Pancreas (tissue), 10 donors: ENCODE data around the gene ZCCHC7. TPM values are rescaled to one million over a fixed set of nuclear protein-coding genes. Genes with fewer than 3 reads are reported as not detected.

Experiments
- ATAC-seq, 4 donors: fragments of 200-7000 bp; cut with Tn5 transposase; one replicate each; pipeline versions ENCODE4 v1.8.0 to v1.9.1; 2020; ENCODE audit warnings: mild to moderate bottlenecking in 4 of 4, moderate library complexity in 4 of 4
- DNase-seq, 6 donors: peaks; one replicate each; pipeline ENCODE4 v3.0.0-alpha.2; 2020
- FAIRE-seq: peaks from 2 replicates; lab custom pipeline; 2012; peaks lifted over from hg19 to GRCh38; lab: Jason Lieb, UNC
- H3K27ac ChIP-seq, 4 donors: fragments of 200-600 bp; sonication (generic); 1 replicate in 3 of 4; 2 replicates in 1 of 4; pipeline versions ENCODE4 v1.5.0 to v1.8.0; 2020
- H3K27me3 ChIP-seq, 4 donors: fragments of 200-600 bp; one replicate each; pipeline ENCODE4 v1.8.0; 2021
- H3K36me3 ChIP-seq, 3 donors: fragments of 200-600 bp; sonication (generic) in 1 of 3; one replicate each; pipeline versions ENCODE4 v1.5.0 to v1.8.0; 2020 to 2021
- H3K4me1 ChIP-seq, 3 donors: fragments of 200-600 bp; one replicate each; pipeline ENCODE4 v1.8.0; 2021
- H3K4me3 ChIP-seq, 4 donors: fragments of 200-600 bp; sonication (generic) in 2 of 4; one replicate each; pipeline versions ENCODE4 v1.5.0 to v1.8.0; 2020 to 2021
- H3K9me3 ChIP-seq, 4 donors: fragments of 200-600 bp; one replicate each; pipeline ENCODE4 v1.8.0; 2021
- WGBS, 2 donors: extraction: QIAGEN DNeasy Blood & Tissue Kit; methylation state at CpG; one replicate each; pipeline ENCODE4 v1.1.7; 2013; 5-methylcytosine and 5-hydroxymethylcytosine counted together
- intact Hi-C, 3 donors: fragments of 100-400 bp; cut with DNase I; formaldehyde crosslinking; loops; one replicate each; pipeline versions ENCODE4 v1.11.1 to v1.14.2; 2022
- polyA plus RNA-seq, 2 donors: library from polyadenylated mRNA; stranded (reverse); fragments of 200-250 nt; gene quantifications; one replicate each; pipeline ENCODE4 v1.2.3, GENCODE V29; 2013
- total RNA-seq, 6 donors: library from RNA; stranded (reverse); fragmentation: NEBNext Ultra II Directional in 4 of 6; extraction: Animal tissue kit (Norgen Biotek cat#: 25700) in 4 of 6; gene quantifications; one replicate each; pipeline versions ENCODE4 v1.2.1 to v1.2.4, GENCODE V29; 2021 to 2023
- TF ChIP-seq, protein P1 (sequence below), 4 donors: fragments of 200-600 bp; sonication (generic) in 3 of 4; IDR thresholded peaks; one replicate each; pipeline versions ENCODE4 v1.5.0 to v1.8.0; 2021; ENCODE audit warnings: antibody characterized with exemption in 4 of 4
- donor health status: healthy with polysubstance abuse.
- donor health status: DM: no; HTN: no; CAD: no; lungs with moderate emphysema.
- donor health status: DM: no; HTN: no; CAD: no.
- donor health status: control.
- donor health status: control.
- donor health status: Bipolar disorder and iron deficiency.
- donor health status: DM: yes; HTN: yes; CAD: no.
- donor health status: DM: no; HTN: no; CAD: no.
- donor health status: DM: no; HTN: no; CAD: no.
- donor health status: DM: yes; HTN: yes; CAD: no.

The ZCCHC7 gene
- total and polyA plus RNA-seq, 8 donors = 8.1 to 17.4 (median 14.4) TPM

DNA sequence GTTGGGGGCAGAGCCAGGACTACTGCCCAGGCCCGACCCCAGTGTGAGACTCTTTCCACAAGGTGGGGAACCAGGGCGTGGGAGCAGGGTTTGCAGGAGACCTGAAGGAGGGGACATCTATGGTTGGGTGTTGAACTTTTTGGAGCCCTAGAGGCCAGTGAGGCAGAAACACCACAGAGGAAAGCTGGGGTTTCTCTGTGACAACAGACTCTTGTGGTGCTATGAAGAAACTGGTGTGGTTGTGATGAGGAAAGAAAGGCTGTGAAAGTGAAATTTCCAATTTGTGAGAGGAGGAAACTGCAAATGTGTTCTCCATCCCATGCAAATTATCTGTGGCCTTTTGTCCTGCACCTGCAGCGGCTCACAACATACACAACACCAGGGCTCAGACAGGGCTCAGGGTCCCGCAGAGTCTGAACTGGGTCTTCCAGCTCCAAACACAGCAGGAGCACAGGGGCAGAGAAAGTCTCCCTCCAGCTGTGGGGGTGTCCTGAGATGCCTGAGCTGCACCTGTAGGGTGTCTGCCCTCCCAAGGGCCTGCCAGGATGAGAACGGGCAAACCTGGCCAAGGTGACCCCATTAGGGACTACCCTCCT, 250.7 kb downstream of the ZCCHC7 start:
- H3K36me3 ChIP-seq = no peaks in the 10 kb centered on the region
- H3K9me3 ChIP-seq = no peaks in the 10 kb centered on the region
- H3K4me3 ChIP-seq = no peak overlapping the region
- DNase-seq (no peak), FAIRE-seq (no peak), ATAC-seq (no peak)
- intact Hi-C loops = loop anchor here in 1 of 3 donors (10.0 kb wide), 1 partner anchor 486 kb away; no protein-coding TSS in a partner anchor
- TF ChIP-seq, protein P1, sequence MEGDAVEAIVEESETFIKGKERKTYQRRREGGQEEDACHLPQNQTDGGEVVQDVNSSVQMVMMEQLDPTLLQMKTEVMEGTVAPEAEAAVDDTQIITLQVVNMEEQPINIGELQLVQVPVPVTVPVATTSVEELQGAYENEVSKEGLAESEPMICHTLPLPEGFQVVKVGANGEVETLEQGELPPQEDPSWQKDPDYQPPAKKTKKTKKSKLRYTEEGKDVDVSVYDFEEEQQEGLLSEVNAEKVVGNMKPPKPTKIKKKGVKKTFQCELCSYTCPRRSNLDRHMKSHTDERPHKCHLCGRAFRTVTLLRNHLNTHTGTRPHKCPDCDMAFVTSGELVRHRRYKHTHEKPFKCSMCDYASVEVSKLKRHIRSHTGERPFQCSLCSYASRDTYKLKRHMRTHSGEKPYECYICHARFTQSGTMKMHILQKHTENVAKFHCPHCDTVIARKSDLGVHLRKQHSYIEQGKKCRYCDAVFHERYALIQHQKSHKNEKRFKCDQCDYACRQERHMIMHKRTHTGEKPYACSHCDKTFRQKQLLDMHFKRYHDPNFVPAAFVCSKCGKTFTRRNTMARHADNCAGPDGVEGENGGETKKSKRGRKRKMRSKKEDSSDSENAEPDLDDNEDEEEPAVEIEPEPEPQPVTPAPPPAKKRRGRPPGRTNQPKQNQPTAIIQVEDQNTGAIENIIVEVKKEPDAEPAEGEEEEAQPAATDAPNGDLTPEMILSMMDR (IDR thresholded peaks at IDR 0.05) = no peak
- WGBS, 2 donors = 83 to 86% methylated on average over 5 of the region's 5 CpGs
- H3K4me1 ChIP-seq = no peaks in the 10 kb centered on the region
- H3K27ac ChIP-seq = no peak overlapping the region
- no peaks in the 10 kb centered on the region for H3K27me3 ChIP-seq

DNA sequence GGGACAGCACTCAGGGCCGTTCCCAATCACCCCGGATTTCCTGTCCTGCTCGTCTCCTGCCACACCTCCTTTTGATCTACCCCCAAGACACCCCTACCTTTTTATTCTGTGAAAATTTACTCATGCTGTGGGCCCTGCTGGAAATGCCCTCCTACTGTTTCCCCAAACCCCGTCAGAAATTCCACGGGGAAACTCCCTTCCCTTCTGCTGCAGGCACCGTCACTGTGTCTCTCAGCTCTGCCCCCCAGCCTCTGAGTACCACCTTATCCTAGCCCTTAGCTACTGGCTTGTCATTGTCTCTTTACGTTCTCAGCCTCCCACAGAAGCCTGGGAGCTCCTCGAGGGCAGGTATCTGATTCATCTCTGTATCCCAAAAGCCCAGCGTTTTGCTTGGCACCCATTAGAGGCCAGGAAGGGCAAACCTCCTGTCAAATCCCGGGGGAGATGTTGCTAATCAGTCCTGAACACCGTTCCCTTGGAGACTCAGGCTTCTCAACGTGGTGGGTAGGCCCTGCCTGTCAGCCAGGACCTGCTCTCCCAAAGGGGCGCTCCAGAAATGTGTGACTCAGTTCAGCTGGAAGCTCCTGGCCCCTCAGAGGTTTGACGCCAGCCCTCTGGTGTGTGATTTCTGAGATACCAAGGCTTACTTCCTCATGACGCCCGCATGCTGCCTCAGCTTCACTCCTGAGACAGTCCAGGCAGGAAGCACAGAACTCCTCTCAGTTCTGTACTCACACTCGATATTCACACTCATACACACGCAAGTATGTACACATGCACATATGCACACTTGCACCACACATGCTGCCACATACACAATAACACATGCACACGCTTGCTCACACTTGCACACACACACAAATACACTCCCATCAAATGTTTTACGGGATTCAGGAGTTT, 251.4 kb downstream of the ZCCHC7 start:
- Histone ChIP-seq H3K9me3 (no peaks in the 10 kb centered on the region), H3K4me3 (no peak overlapping the region), H3K4me1 (no peaks in the 10 kb centered on the region), H3K27me3 (no peaks in the 10 kb centered on the region), H3K36me3 (no peaks in the 10 kb centered on the region), H3K27ac (no peak overlapping the region)
- WGBS, 2 donors = 67 to 72% methylated on average over 20 of the region's 20 CpGs
- DNase-seq (no peak), FAIRE-seq (no peak), ATAC-seq (no peak)
- intact Hi-C loops = loop anchor here in 1 of 3 donors (10.0 kb wide), 1 partner anchor 487 kb away; no protein-coding TSS in a partner anchor
- TF ChIP-seq, protein P1 (IDR thresholded peaks at IDR 0.05) = no peak

DNA sequence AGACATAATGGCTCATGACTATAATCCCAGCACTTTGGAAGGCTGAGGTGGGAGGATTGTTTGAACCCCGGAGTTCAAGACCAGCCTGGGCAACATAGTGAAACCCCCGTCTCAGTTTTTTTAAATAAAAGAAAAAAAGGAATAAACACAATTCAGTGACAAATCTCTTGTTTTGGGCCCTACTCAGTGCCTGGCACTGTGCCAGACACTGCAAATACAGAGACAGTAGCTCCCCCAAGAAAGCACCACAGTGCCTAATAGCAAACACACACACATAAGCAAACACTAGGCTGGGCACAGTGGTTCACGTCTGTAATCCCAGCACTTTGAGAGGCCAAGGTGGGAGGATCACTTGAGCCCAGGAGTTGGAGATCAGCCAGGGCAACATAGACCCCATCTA, 252.5 kb downstream of the ZCCHC7 start:
- Histone ChIP-seq H3K9me3 (no peaks in the 10 kb centered on the region), H3K27me3 (no peaks in the 10 kb centered on the region), H3K27ac (no peak overlapping the region), H3K4me3 (no peak overlapping the region), H3K4me1 (no peaks in the 10 kb centered on the region), H3K36me3 (no peaks in the 10 kb centered on the region)
- intact Hi-C loops = loop anchor here in 1 of 3 donors (10.0 kb wide), 1 partner anchor 488 kb away; no protein-coding TSS in a partner anchor
- ATAC-seq (no peak), DNase-seq (no peak), FAIRE-seq (no peak)
- WGBS, 2 donors = 67 to 89% methylated on average over 3 of the region's 3 CpGs
- TF ChIP-seq, protein P1 (IDR thresholded peaks at IDR 0.05) = no peak

DNA sequence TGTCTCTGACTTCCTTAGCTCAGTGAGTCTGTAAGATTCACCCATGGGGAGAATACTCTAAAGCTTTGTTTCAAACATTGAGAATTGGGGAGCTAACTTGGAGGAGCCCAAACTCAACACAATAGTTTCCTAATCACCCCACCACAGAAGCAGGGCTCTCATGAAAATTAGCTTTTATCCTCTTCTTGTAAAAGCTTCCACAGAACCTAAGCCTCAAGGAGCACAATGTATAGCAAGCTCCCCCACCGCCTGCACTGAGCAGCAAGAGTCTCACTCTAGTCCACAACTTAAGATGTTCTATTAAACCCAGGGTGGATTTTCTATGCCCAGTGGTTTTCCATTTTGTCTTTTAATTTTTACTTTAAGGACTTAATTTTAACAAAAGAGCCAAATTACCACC, 253.2 kb downstream of the ZCCHC7 start:
- Histone ChIP-seq H3K4me1 (no peaks in the 10 kb centered on the region), H3K27me3 (no peaks in the 10 kb centered on the region), H3K4me3 (no peak overlapping the region), H3K27ac (no peak overlapping the region), H3K9me3 (no peaks in the 10 kb centered on the region), H3K36me3 (no peaks in the 10 kb centered on the region)
- DNase-seq (no peak), ATAC-seq (no peak), FAIRE-seq (no peak)
- WGBS, 2 donors = 100% methylated on average over 1 of the region's 1 CpG
- TF ChIP-seq, protein P1 (IDR thresholded peaks at IDR 0.05) = no peak
- intact Hi-C loops = loop anchor here in 1 of 3 donors (10.0 kb wide), 1 partner anchor 489 kb away; no protein-coding TSS in a partner anchor
